ENCODE results near the gene SMARCAL1. TPM values are rescaled to one million over a fixed set of nuclear protein-coding genes. Genes with fewer than 3 reads are reported as not detected.

Gene SMARCAL1
- total RNA-seq, 2 donors from 2014 or later = 15.3 to 32.2 TPM

DNA sequence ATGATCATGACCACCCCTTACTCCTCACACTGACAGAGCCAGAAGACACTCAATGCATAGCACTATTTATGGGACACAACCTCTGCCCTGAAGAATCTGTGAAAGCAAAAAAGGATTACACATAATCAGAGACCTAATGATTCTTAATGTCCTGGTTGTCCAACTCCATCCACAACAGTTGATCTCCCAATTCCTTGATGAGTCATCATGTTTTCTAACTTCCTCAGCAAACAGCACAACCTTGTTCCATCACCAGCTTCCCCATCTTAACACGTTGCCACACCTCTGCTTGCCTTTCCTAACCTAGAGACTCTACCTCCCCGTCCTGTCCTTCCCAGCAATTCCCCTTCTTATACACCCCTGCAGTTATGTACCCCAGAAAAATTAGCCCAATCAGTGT, 26.8 kb upstream of the SMARCAL1 start:
- no peak for TF ChIP-seq POLR2AphosphoS5 (IDR thresholded peaks at IDR 0.05)
- no peak for TF ChIP-seq POLR2A (IDR thresholded peaks at IDR 0.05)
- TF ChIP-seq, protein P1, sequence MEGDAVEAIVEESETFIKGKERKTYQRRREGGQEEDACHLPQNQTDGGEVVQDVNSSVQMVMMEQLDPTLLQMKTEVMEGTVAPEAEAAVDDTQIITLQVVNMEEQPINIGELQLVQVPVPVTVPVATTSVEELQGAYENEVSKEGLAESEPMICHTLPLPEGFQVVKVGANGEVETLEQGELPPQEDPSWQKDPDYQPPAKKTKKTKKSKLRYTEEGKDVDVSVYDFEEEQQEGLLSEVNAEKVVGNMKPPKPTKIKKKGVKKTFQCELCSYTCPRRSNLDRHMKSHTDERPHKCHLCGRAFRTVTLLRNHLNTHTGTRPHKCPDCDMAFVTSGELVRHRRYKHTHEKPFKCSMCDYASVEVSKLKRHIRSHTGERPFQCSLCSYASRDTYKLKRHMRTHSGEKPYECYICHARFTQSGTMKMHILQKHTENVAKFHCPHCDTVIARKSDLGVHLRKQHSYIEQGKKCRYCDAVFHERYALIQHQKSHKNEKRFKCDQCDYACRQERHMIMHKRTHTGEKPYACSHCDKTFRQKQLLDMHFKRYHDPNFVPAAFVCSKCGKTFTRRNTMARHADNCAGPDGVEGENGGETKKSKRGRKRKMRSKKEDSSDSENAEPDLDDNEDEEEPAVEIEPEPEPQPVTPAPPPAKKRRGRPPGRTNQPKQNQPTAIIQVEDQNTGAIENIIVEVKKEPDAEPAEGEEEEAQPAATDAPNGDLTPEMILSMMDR (IDR thresholded peaks at IDR 0.05) = no peak

DNA sequence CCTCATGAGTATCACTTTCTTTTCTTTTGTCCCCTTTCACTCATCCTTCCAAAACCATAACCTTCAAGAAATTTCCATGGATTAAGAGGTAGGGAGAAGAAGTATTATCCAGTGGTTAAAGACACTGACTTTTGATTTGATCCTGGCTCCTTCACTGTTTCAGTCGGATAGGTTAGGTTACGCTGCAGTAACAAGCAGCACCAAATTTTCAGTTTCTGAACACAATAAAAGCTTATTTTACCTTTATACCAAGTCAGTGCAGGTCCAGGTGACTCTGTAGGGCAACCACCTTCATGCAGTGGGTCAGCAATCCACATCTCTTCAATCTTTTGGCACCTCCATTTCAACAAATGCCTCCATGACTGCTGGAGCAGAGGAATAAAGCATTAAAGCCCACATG, 25.0 kb upstream of the SMARCAL1 start:
- H3K27me3 ChIP-seq (replicated peaks; ENCODE audit: insufficient read depth) = no peaks in the 10 kb centered on the region
- intact Hi-C loops (cut with DNase I) = no loop called here
- no peaks in the 10 kb centered on the region for H3K4me1 ChIP-seq (replicated peaks)
- no peaks in the 10 kb centered on the region for H3K9me3 ChIP-seq
- no peak overlapping the region for H3K4me3 ChIP-seq
- WGBS = 99% methylated on average over 2 of the region's 2 CpGs
- DNase-seq (ENCODE audit: low spot score) = no peak
- no peaks in the 10 kb centered on the region for H3K36me3 ChIP-seq
- no peak overlapping the region for H3K27ac ChIP-seq
- TF ChIP-seq POLR2A (IDR thresholded peaks at IDR 0.05) = no peak
- TF ChIP-seq POLR2AphosphoS5 (IDR thresholded peaks at IDR 0.05) = no peak
- TF ChIP-seq, protein P1 (IDR thresholded peaks at IDR 0.05) = no peak

More for the DNA sequence above, 26.8 kb upstream of the SMARCAL1 start:
- DNase-seq (ENCODE audit: low spot score) = no peak
- intact Hi-C loops (cut with DNase I) = no loop called here
- Histone ChIP-seq H3K36me3 (no peaks in the 10 kb centered on the region), H3K27me3 (replicated peaks; ENCODE audit: insufficient read depth) (no peaks in the 10 kb centered on the region), H3K4me3 (no peak overlapping the region), H3K27ac (no peak overlapping the region), H3K9me3 (no peaks in the 10 kb centered on the region), H3K4me1 (replicated peaks) (no peaks in the 10 kb centered on the region)
- 63% methylated on average over 2 of the region's 2 CpGs for WGBS

DNA sequence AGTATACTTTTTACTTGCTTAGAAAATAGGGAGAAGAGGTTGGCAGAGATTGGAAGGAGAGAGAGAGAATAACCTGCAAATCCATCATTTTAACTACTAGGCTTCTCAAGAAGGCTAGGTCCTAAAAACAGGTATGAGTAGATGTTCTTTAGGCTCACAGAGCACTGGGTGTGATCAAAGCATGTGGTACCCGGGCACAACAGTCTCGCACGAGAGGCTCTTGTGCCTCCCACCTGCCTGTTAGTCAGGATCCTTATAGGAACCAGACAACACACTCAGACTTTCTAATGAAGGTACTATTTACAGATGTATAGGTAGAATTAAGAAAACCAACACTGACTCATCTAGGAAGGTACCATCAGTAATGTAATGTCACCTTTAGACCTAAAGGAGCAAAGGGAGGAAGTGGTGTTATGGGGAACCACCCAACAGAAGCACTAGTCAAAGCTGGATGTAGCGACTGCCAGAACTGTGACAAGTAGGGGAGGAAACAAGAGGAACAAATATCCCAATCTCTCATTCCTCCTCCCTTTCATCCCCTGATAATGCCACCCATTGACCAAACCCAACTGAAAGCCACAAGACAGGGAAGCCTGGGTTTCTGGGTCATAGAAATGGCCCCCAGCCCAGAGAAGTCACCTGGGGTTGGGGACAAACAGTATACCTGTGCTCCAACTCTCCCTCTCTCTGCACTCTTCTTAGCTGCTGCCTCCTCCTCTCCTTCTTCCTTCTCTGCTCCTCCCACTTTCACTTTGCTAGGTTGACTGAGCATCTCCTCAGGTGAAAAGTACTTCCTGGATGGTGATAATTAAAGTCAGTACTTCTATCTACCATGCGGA, 24.0 kb upstream of the SMARCAL1 start:
- no peaks in the 10 kb centered on the region for H3K36me3 ChIP-seq
- H3K4me3 ChIP-seq = no peak overlapping the region
- no peaks in the 10 kb centered on the region for H3K9me3 ChIP-seq
- DNase-seq (ENCODE audit: low spot score) = no peak
- H3K27ac ChIP-seq = no peak overlapping the region
- WGBS = 79% methylated on average over 5 of the region's 5 CpGs
- H3K4me1 ChIP-seq (replicated peaks) = no peaks in the 10 kb centered on the region
- intact Hi-C loops (cut with DNase I) = no loop called here
- TF ChIP-seq POLR2A (IDR thresholded peaks at IDR 0.05) = no peak
- TF ChIP-seq, protein P1 (IDR thresholded peaks at IDR 0.05) = no peak
- no peak for TF ChIP-seq POLR2AphosphoS5 (IDR thresholded peaks at IDR 0.05)
- no peaks in the 10 kb centered on the region for H3K27me3 ChIP-seq (replicated peaks; ENCODE audit: insufficient read depth)

DNA sequence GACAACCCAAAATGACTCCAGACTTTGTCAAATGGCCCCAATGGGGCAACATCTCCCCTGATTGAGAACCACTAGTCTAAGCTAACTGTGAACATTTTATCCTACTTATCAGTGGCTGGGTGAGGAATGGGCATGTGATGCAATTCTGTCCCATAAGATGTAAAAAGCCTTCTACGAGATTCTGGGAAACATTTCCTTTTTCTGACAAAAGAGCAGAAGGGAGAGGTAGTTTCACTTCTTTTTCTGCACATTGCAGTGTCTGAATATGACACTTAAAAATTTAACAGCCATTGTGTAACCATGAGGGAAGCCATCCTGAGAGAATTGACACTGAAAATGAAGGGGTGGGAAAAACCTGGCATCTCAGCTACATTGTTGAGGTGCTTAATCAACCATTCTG, 22.7 kb upstream of the SMARCAL1 start:
- no peak for DNase-seq (ENCODE audit: low spot score)
- Histone ChIP-seq H3K4me3 (no peak overlapping the region), H3K36me3 (no peaks in the 10 kb centered on the region), H3K27ac (no peak overlapping the region), H3K27me3 (replicated peaks; ENCODE audit: insufficient read depth) (no peaks in the 10 kb centered on the region), H3K4me1 (replicated peaks) (no peaks in the 10 kb centered on the region), H3K9me3 (no peaks in the 10 kb centered on the region)
- TF ChIP-seq POLR2AphosphoS5 (IDR thresholded peaks at IDR 0.05) (no peak), POLR2A (IDR thresholded peaks at IDR 0.05) (no peak)
- TF ChIP-seq, protein P1 (IDR thresholded peaks at IDR 0.05) = no peak
- WGBS = 57% methylated on average over 1 of the region's 1 CpG
- intact Hi-C loops (cut with DNase I) = no loop called here

DNA sequence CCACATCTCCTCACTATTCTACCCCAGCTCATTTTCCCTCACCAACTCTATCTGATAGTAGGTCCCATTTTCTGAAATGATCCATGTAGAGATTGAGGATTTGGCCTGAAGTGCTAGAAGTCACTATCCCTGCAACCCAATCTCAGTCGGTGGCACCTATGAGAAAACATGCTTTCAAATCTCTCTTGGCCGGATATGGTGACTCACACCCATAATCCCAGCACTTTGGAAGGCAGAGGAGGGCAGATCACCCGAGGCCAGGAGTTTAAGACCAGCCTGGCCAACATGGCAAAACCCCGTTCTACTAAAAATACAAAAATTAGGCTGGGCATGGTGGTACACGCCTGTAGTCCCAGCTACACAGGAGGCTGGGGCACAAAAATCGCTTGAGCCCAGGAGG, 20.9 kb upstream of the SMARCAL1 start:
- TF ChIP-seq POLR2AphosphoS5 (IDR thresholded peaks at IDR 0.05) (no peak), POLR2A (IDR thresholded peaks at IDR 0.05) (no peak)
- TF ChIP-seq, protein P1 (IDR thresholded peaks at IDR 0.05) = no peak
- intact Hi-C loops (cut with DNase I) = no loop called here
- WGBS = 89% methylated on average over 6 of the region's 6 CpGs
- Histone ChIP-seq H3K27ac (no peak overlapping the region), H3K4me3 (no peak overlapping the region), H3K9me3 (no peaks in the 10 kb centered on the region), H3K36me3 (no peaks in the 10 kb centered on the region), H3K4me1 (replicated peaks) (no peaks in the 10 kb centered on the region), H3K27me3 (replicated peaks; ENCODE audit: insufficient read depth) (no peaks in the 10 kb centered on the region)
- DNase-seq (ENCODE audit: low spot score) = no peak
